ENCODE data around the gene VSNL1.

The VSNL1 gene

GRCh38 chr2:17615728-17616351, 75.3 kb downstream of the VSNL1 start:
- Histone ChIP-seq H3K9ac (no peak overlapping the region), H3K4me2 (ENCODE audit: low read length) (no peak overlapping the region), H3K9me3 (ENCODE audit: control insufficient read depth, low read length) (no peaks in the 10 kb centered on the region), H2AFZ (no peak overlapping the region), H3K27me3 (ENCODE audit: control insufficient read depth, insufficient read depth, low read length) (no peaks in the 10 kb centered on the region), H3K27ac (no peak overlapping the region), H3K79me2 (no peaks in the 10 kb centered on the region), H3K36me3 (ENCODE audit: control insufficient read depth, insufficient read depth, low read length) (no peaks in the 10 kb centered on the region), H3K4me3 (ENCODE audit: low read depth, low read length) (no peak overlapping the region), H3K4me1 (no peaks in the 10 kb centered on the region)
- TF ChIP-seq CTCF (IDR thresholded peaks at IDR 0.05) = no peak

- Histone ChIP-seq H3K27me3 (ENCODE audit: control insufficient read depth, insufficient read depth, low read length) (no peaks in the 10 kb centered on the region), H3K9me3 (ENCODE audit: control insufficient read depth, low read length) (no peaks in the 10 kb centered on the region)
- TF ChIP-seq CTCF (IDR thresholded peaks at IDR 0.05) = no peak
Measured at GRCh38 chr2:17616405-17616804, 75.9 kb downstream of the VSNL1 start.

GRCh38 chr2:17617516-17617915, 77.0 kb downstream of the VSNL1 start:
- Histone ChIP-seq H3K9me3 (ENCODE audit: control insufficient read depth, low read length) (no peaks in the 10 kb centered on the region), H3K4me3 (ENCODE audit: low read depth, low read length) (no peak overlapping the region), H3K9ac (no peak overlapping the region), H3K4me1 (no peaks in the 10 kb centered on the region), H3K79me2 (no peaks in the 10 kb centered on the region), H3K4me2 (ENCODE audit: low read length) (no peak overlapping the region), H3K27me3 (ENCODE audit: control insufficient read depth, insufficient read depth, low read length) (no peaks in the 10 kb centered on the region), H3K27ac (no peak overlapping the region), H2AFZ (no peak overlapping the region), H3K36me3 (ENCODE audit: control insufficient read depth, insufficient read depth, low read length) (no peaks in the 10 kb centered on the region)
- no peak for TF ChIP-seq CTCF (IDR thresholded peaks at IDR 0.05)

More at GRCh38 chr2:17616405-17616804, 75.9 kb downstream of the VSNL1 start:
- Histone ChIP-seq H3K79me2 (no peaks in the 10 kb centered on the region), H3K27ac (no peak overlapping the region), H3K4me1 (no peaks in the 10 kb centered on the region), H3K36me3 (ENCODE audit: control insufficient read depth, insufficient read depth, low read length) (no peaks in the 10 kb centered on the region), H2AFZ (no peak overlapping the region), H3K4me3 (ENCODE audit: low read depth, low read length) (no peak overlapping the region), H3K9ac (no peak overlapping the region), H3K4me2 (ENCODE audit: low read length) (no peak overlapping the region)

GRCh38 chr2:17617955-17618354, 77.5 kb downstream of the VSNL1 start:
- no peaks in the 10 kb centered on the region for H3K27me3 ChIP-seq (ENCODE audit: control insufficient read depth, insufficient read depth, low read length)
- H3K9ac ChIP-seq = no peak overlapping the region
- no peak for TF ChIP-seq CTCF (IDR thresholded peaks at IDR 0.05)
- H3K4me2 ChIP-seq (ENCODE audit: low read length) = no peak overlapping the region
- H3K36me3 ChIP-seq (ENCODE audit: control insufficient read depth, insufficient read depth, low read length) = no peaks in the 10 kb centered on the region
- no peak overlapping the region for H3K27ac ChIP-seq
- H3K9me3 ChIP-seq (ENCODE audit: control insufficient read depth, low read length) = no peaks in the 10 kb centered on the region
- H3K4me1 ChIP-seq = no peaks in the 10 kb centered on the region
- no peak overlapping the region for H2AFZ ChIP-seq
- no peak overlapping the region for H3K4me3 ChIP-seq (ENCODE audit: low read depth, low read length)
- H3K79me2 ChIP-seq = no peaks in the 10 kb centered on the region

GRCh38 chr2:17620280-17620679, 79.8 kb downstream of the VSNL1 start:
- Histone ChIP-seq H3K9ac (no peak overlapping the region), H3K4me3 (ENCODE audit: low read depth, low read length) (no peak overlapping the region), H3K36me3 (ENCODE audit: control insufficient read depth, insufficient read depth, low read length) (no peaks in the 10 kb centered on the region), H3K27ac (no peak overlapping the region), H3K9me3 (ENCODE audit: control insufficient read depth, low read length) (no peaks in the 10 kb centered on the region), H2AFZ (no peak overlapping the region), H3K4me2 (ENCODE audit: low read length) (no peak overlapping the region), H3K27me3 (ENCODE audit: control insufficient read depth, insufficient read depth, low read length) (no peaks in the 10 kb centered on the region), H3K79me2 (no peaks in the 10 kb centered on the region), H3K4me1 (no peaks in the 10 kb centered on the region)
- no peak for TF ChIP-seq CTCF (IDR thresholded peaks at IDR 0.05)
